Psoas muscle (tissue), 8 donors: ENCODE measurements around the gene DNAJB2. TPM values are rescaled to one million over a fixed set of nuclear protein-coding genes. Genes with fewer than 3 reads are reported as not detected.

Experiments used
- ATAC-seq, 4 donors: fragments of 200-7000 bp; cut with Tn5 transposase; one replicate each; pipeline ENCODE4 v1.9.1; 2020; ENCODE audit warnings: moderate library complexity in 3 of 4, mild to moderate bottlenecking in 2 of 4
- DNase-seq, 2 donors: peaks; one replicate each; pipeline ENCODE4 v3.0.0-alpha.2; 2020
- H3K27ac ChIP-seq: fragments of 200-600 bp; one replicate; pipeline ENCODE4 v1.8.0; 2022
- H3K27me3 ChIP-seq, 3 donors: fragments of 200-600 bp in 1 of 3; one replicate each; pipeline versions ENCODE4 v1.6.1 to v1.8.0; 2013 to 2022; ENCODE audit warnings: low read length in 2 of 3, mild to moderate bottlenecking in 2 of 3, moderate library complexity in 1 of 3; ENCODE audit not compliant: insufficient read depth in 3 of 3
- H3K36me3 ChIP-seq, 2 donors: fragments of 200-600 bp in 1 of 2; one replicate each; pipeline versions ENCODE4 v1.6.1 to v1.8.0; 2013 to 2022; ENCODE audit warnings: low read depth in 1 of 2, mild to moderate bottlenecking in 1 of 2, moderate library complexity in 1 of 2; ENCODE audit not compliant: insufficient read depth in 1 of 2
- H3K4me1 ChIP-seq: fragments of 200-600 bp; one replicate; pipeline ENCODE4 v1.8.0; 2022
- H3K4me3 ChIP-seq: fragments of 200-600 bp; one replicate; pipeline ENCODE4 v1.8.0; 2022; ENCODE audit warnings: mild to moderate bottlenecking
- H3K9me3 ChIP-seq: fragments of 200-600 bp; one replicate; pipeline ENCODE4 v1.8.0; 2022
- WGBS, 3 donors: extraction: QIAGEN DNeasy Blood & Tissue Kit; methylation state at CpG; one replicate each; pipeline versions ENCODE4 v1.1.6 to v1.1.7; 2013; 5-methylcytosine and 5-hydroxymethylcytosine counted together
- intact Hi-C, 2 donors: fragments of 100-400 bp; cut with DNase I; formaldehyde crosslinking; loops; one replicate each; pipeline versions ENCODE4 v1.11.0 to v1.14.2; 2022
- polyA plus RNA-seq, 3 donors: library from polyadenylated mRNA; stranded (reverse); fragments of 200-250 nt; gene quantifications; one replicate each; pipeline ENCODE4 v1.2.3, GENCODE V29; 2013
- total RNA-seq, 4 donors: library from RNA; stranded (reverse); fragmentation: NEBNext Ultra II Directional in 2 of 4; extraction: Animal tissue kit (Norgen Biotek cat#: 25700) in 2 of 4; gene quantifications; one replicate each; pipeline versions ENCODE4 v1.2.1 to v1.2.4, GENCODE V29; 2021 to 2023
- TF ChIP-seq, protein P1 (sequence below): fragments of 200-600 bp; IDR thresholded peaks from one replicate; pipeline ENCODE4 v1.8.0; 2022; ENCODE audit warnings: antibody characterized with exemption
- donor health status: healthy with polysubstance abuse.
- donor health status: DM: no; HTN: no; CAD: no; lungs with moderate emphysema.
- donor health status: Bipolar disorder and iron deficiency.
- donor health status: healthy.
- donor health status: DM: yes; HTN: yes; CAD: no.
- donor health status: DM: no; HTN: no; CAD: no.
- donor health status: DM: no; HTN: no; CAD: no.
- donor health status: DM: yes; HTN: yes; CAD: no.

Gene DNAJB2
- total and polyA plus RNA-seq, 7 donors: 93.1 to 204 (median 105) TPM

DNA sequence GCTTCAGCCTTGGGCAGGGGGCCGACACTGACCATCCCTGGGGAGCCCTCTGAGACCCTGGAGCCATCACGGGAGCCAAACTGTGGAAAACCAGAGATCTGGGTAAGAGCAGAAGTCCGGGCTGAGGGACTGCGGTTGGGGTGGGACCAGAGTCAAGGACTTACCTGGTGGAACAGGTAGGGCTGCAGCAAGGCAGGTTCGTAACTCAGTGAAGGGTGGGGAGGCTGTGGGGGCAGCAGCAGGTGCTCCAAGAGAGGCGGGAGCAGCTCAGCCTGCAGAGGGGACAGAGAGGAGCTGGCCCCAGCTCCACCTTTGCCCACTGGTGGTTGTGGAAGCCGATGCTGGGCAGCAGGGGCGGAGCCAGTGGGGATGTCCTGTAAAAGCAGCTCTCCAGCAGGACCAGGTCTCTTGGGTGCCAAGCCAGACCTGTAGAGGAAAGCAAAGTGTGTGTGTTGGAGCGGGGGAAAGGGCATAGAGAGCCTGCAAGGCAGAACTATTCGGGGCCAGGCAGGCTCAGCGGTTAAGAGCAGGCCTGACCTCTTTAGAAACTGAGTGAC is 23.3 kb downstream of the DNAJB2 start:
- Histone ChIP-seq H3K36me3 (no peaks in the 10 kb centered on the region), H3K4me1 (no peaks in the 10 kb centered on the region), H3K27me3 (peaks cover 0 to 48% (median 6%) of the 10 kb centered on the region in 3 donors), H3K9me3 (no peaks in the 10 kb centered on the region), H3K4me3 (no peak overlapping the region), H3K27ac (no peak overlapping the region)
- TF ChIP-seq, protein P1, sequence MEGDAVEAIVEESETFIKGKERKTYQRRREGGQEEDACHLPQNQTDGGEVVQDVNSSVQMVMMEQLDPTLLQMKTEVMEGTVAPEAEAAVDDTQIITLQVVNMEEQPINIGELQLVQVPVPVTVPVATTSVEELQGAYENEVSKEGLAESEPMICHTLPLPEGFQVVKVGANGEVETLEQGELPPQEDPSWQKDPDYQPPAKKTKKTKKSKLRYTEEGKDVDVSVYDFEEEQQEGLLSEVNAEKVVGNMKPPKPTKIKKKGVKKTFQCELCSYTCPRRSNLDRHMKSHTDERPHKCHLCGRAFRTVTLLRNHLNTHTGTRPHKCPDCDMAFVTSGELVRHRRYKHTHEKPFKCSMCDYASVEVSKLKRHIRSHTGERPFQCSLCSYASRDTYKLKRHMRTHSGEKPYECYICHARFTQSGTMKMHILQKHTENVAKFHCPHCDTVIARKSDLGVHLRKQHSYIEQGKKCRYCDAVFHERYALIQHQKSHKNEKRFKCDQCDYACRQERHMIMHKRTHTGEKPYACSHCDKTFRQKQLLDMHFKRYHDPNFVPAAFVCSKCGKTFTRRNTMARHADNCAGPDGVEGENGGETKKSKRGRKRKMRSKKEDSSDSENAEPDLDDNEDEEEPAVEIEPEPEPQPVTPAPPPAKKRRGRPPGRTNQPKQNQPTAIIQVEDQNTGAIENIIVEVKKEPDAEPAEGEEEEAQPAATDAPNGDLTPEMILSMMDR: no peak
- DNase-seq (no peak), ATAC-seq (no peak)
- intact Hi-C loops: loop anchor here (5.0 to 10.0 kb wide), 2 partner anchors 50 to 248 kb away; no protein-coding TSS in a partner anchor
- WGBS, 3 donors: 60 to 65% (median 63%) methylated on average over 10 to 11 of the region's 11 CpGs

GRCh38 chr2:219304223-219304622 is 25.1 kb downstream of the DNAJB2 start:
- no peak overlapping the region for H3K27ac ChIP-seq
- WGBS, 3 donors: 51 to 60% (median 54%) methylated on average over 2 of the region's 2 CpGs
- H3K36me3 ChIP-seq: no peaks in the 10 kb centered on the region
- TF ChIP-seq, protein P1: no peak
- DNase-seq (no peak), ATAC-seq (no peak)
- H3K4me3 ChIP-seq: no peak overlapping the region
- no peaks in the 10 kb centered on the region for H3K9me3 ChIP-seq
- H3K4me1 ChIP-seq: no peaks in the 10 kb centered on the region
- intact Hi-C loops: loop anchor here (5.0 to 10.0 kb wide), 2 partner anchors 48 to 249 kb away; no protein-coding TSS in a partner anchor
- peaks cover 0 to 63% (median 9%) of the 10 kb centered on the region in 3 donors for H3K27me3 ChIP-seq

- intact Hi-C loops: loop anchor here (10.0 kb wide), 1 partner anchor 251 kb away; no protein-coding TSS in a partner anchor
- 65 to 73% (median 67%) methylated on average over 1 of the region's 1 CpG for WGBS, 3 donors
- Histone ChIP-seq H3K36me3 (no peaks in the 10 kb centered on the region), H3K4me3 (no peak overlapping the region), H3K4me1 (no peaks in the 10 kb centered on the region), H3K9me3 (no peaks in the 10 kb centered on the region), H3K27me3 (peaks cover 0 to 81% (median 11%) of the 10 kb centered on the region in 3 donors), H3K27ac (no peak overlapping the region)
- no peak for DNase-seq
- no peak for ATAC-seq
- TF ChIP-seq, protein P1: no peak
Observed at GRCh38 chr2:219306047-219306446, 26.9 kb downstream of the DNAJB2 start.

GRCh38 chr2:219308142-219309101 is 29.3 kb downstream of the DNAJB2 start:
- Histone ChIP-seq H3K9me3 (no peaks in the 10 kb centered on the region), H3K4me3 (no peak overlapping the region), H3K4me1 (no peaks in the 10 kb centered on the region), H3K27ac (no peak overlapping the region), H3K36me3 (no peaks in the 10 kb centered on the region), H3K27me3 (peaks cover 0 to 88% (median 6%) of the 10 kb centered on the region in 3 donors)
- WGBS, 3 donors: 3% methylated on average over 42 to 45 of the region's 45 CpGs
- intact Hi-C loops: loop anchor here (10.0 kb wide), 1 partner anchor 254 kb away; no protein-coding TSS in a partner anchor
- ATAC-seq (peak; percentile 74 to 86 (median 84)), DNase-seq (peak; percentile 71 to 78)
- TF ChIP-seq, protein P1: no peak
